ENCODE measurements around the gene LGALS3BP. TPM values are rescaled to one million over a fixed set of nuclear protein-coding genes. Genes with fewer than 3 reads are reported as not detected.

Gene LGALS3BP
- total RNA-seq, 1 experiment from 2014 or later = 69.8 TPM

DNA sequence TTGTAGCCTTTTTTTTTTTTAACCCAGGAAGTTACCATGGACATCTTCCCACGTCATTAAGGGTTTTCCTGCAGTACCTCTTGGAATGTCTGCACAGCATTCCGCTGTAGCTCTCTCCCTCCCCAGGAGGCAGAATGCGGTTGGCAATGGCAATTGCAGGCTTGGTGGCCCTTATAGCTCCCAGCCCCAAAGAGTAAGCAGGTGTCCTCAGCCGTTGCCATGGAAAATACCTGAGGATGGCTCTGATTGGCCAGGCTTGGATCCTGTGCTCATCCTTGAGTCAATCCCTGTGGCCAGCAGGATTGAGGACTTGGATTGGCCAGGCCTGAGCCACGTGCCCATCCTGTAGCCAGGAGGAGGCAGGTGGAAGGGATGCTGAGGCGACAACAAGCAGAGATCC is 39.0 kb downstream of the LGALS3BP start:
- no peaks in the 10 kb centered on the region for H3K79me2 ChIP-seq (ENCODE audit: insufficient read depth, low read length)
- H3K27ac ChIP-seq (ENCODE audit: insufficient read length, low read depth, low read length) = no peak overlapping the region
- no peak overlapping the region for H4K91ac ChIP-seq (ENCODE audit: insufficient read length, low read depth, low read length)
- H3K23me2 ChIP-seq (ENCODE audit: insufficient read length, low read depth, low read length, poor library complexity, severe bottlenecking) = no peaks in the 10 kb centered on the region
- H3K14ac ChIP-seq (ENCODE audit: insufficient read depth, low read length) = no peak overlapping the region
- no peak overlapping the region for H3K4ac ChIP-seq (ENCODE audit: low read depth, low read length)
- no CpG with 5 or more reads among the region's 6 CpGs for WGBS (ENCODE audit: extremely low coverage, insufficient read length, low lambda C conversion rate)
- no peak overlapping the region for H3K18ac ChIP-seq (ENCODE audit: insufficient read length, low read depth, low read length)
- H3T11ph ChIP-seq (ENCODE audit: low read length) = no peak overlapping the region
- H3K27me3 ChIP-seq (ENCODE audit: insufficient read depth, low read length) = no peaks in the 10 kb centered on the region
- TF ChIP-seq, protein P1, sequence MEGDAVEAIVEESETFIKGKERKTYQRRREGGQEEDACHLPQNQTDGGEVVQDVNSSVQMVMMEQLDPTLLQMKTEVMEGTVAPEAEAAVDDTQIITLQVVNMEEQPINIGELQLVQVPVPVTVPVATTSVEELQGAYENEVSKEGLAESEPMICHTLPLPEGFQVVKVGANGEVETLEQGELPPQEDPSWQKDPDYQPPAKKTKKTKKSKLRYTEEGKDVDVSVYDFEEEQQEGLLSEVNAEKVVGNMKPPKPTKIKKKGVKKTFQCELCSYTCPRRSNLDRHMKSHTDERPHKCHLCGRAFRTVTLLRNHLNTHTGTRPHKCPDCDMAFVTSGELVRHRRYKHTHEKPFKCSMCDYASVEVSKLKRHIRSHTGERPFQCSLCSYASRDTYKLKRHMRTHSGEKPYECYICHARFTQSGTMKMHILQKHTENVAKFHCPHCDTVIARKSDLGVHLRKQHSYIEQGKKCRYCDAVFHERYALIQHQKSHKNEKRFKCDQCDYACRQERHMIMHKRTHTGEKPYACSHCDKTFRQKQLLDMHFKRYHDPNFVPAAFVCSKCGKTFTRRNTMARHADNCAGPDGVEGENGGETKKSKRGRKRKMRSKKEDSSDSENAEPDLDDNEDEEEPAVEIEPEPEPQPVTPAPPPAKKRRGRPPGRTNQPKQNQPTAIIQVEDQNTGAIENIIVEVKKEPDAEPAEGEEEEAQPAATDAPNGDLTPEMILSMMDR (conservative IDR thresholded peaks at IDR 0.05) = no peak
- no peak overlapping the region for H2BK12ac ChIP-seq (ENCODE audit: insufficient read length, low read depth, low read length)
- no peak overlapping the region for H3K4me2 ChIP-seq (ENCODE audit: insufficient read depth, insufficient read length, low read length)
- Mint-ChIP-seq H3K9me3 (no peaks in the 10 kb centered on the region), H3K4me1 (peaks cover 0 to 12% of the 10 kb centered on the region in 2 experiments; a peak in 1 of 4 replicates), H3K4me3 (no peak overlapping the region), H3K27me3 (ENCODE audit: low read depth) (peaks cover 11% of the 10 kb centered on the region), H3K27ac (no peak overlapping the region), H3K36me3 (ENCODE audit: insufficient read depth in 1 of 3, low read depth in 3 of 3) (no peaks in the 10 kb centered on the region)
- no peaks in the 10 kb centered on the region for H3K79me1 ChIP-seq (ENCODE audit: insufficient read depth, low read depth, low read length, poor library complexity, severe bottlenecking)
- no peaks in the 10 kb centered on the region for H4K20me1 ChIP-seq (ENCODE audit: control insufficient read depth, insufficient read depth, insufficient read length)
- H2BK5ac ChIP-seq (ENCODE audit: insufficient read length, low read length) = no peak overlapping the region
- H2BK15ac ChIP-seq (ENCODE audit: low read depth, low read length) = no peak overlapping the region
- no peak overlapping the region for H2AFZ ChIP-seq (ENCODE audit: low read length)
- no peak overlapping the region for H2AK5ac ChIP-seq (ENCODE audit: insufficient read length, low read length)
- no peak overlapping the region for H3K23ac ChIP-seq (ENCODE audit: insufficient read length, low read depth, low read length)
- no peak overlapping the region for H2BK120ac ChIP-seq (ENCODE audit: low read depth, low read length, poor library complexity, severe bottlenecking)
- H3K9ac ChIP-seq (ENCODE audit: extremely low read depth, insufficient read length, low read length) = no peak overlapping the region
- no peak overlapping the region for H4K8ac ChIP-seq (replicated peaks; ENCODE audit: insufficient read length, low read depth, low read length)
- H3K4me1 ChIP-seq (ENCODE audit: insufficient read depth, low read length) = no peaks in the 10 kb centered on the region
- no peak overlapping the region for H4K5ac ChIP-seq (ENCODE audit: insufficient read length, low read depth, low read length)
- peak; percentile 92 for DNase-seq
- no peak overlapping the region for H3K56ac ChIP-seq (ENCODE audit: insufficient read length, low read depth, low read length)
- H2BK20ac ChIP-seq (ENCODE audit: low read depth, low read length, poor library complexity, severe bottlenecking) = no peak overlapping the region
- H3K9me3 ChIP-seq (ENCODE audit: control insufficient read depth, low read depth, low read length) = no peaks in the 10 kb centered on the region
